Thyroid gland (tissue), 4 donors: ENCODE measurements around the gene AGTPBP1.

ENCODE experiments used
- CTCF ChIP-seq, 6 experiments: fragments of 200-600 bp in 3 of 6; fragments of 450-650 bp in 3 of 6; sonication (generic) in 3 of 6; IDR thresholded peaks; one replicate each; pipeline ENCODE4 v1.5.1; 2016 to 2019; ENCODE audit warnings: antibody characterized with exemption in 6 of 6, mild to moderate bottlenecking in 2 of 6, inconsistent platforms in 1 of 6, moderate library complexity in 1 of 6
- POLR2A ChIP-seq, 2 donors: fragments of 450-650 bp; IDR thresholded peaks; one replicate each; pipeline ENCODE4 v1.6.1; 2017; ENCODE audit warnings: antibody characterized with exemption in 2 of 2, mild to moderate bottlenecking in 2 of 2, moderate library complexity in 1 of 2

- TF ChIP-seq CTCF (IDR thresholded peaks at IDR 0.05) (no peak), POLR2A (IDR thresholded peaks at IDR 0.05) (no peak)
Measured at GRCh38 chr9:85536514-85536913, 205.2 kb downstream of the AGTPBP1 start.
